Measurements from ENCODE around the gene PFDN2.

PFDN2 gene

GRCh38 chr1:161072751-161073449 is 44.9 kb downstream of the PFDN2 start:
- no peak for TF ChIP-seq TAF1 (IDR thresholded peaks at IDR 0.05; ENCODE audit: borderline replicate concordance, insufficient read depth, low read length)
- no peak for TF ChIP-seq FOXP2 (optimal IDR thresholded peaks at IDR 0.05; ENCODE audit: borderline replicate concordance, extremely low read depth, extremely low read length, insufficient read depth)
- no peak for TF ChIP-seq POLR2AphosphoS5 (IDR thresholded peaks at IDR 0.05; ENCODE audit: low read depth, low read length)
- no peak for TF ChIP-seq REST (IDR thresholded peaks at IDR 0.05; ENCODE audit: insufficient read depth in 1 of 2, low read depth in 2 of 2, low read length in 2 of 2)
- no peak for TF ChIP-seq SIN3A (IDR thresholded peaks at IDR 0.05; ENCODE audit: borderline replicate concordance, insufficient read depth, low read length)

GRCh38 chr1:161071886-161072371 is 45.9 kb downstream of the PFDN2 start:
- TF ChIP-seq FOXP2 (optimal IDR thresholded peaks at IDR 0.05; ENCODE audit: borderline replicate concordance, extremely low read depth, extremely low read length, insufficient read depth), result no peak

- TF ChIP-seq TAF1 (IDR thresholded peaks at IDR 0.05; ENCODE audit: borderline replicate concordance, insufficient read depth, low read length) (no peak), POLR2AphosphoS5 (IDR thresholded peaks at IDR 0.05; ENCODE audit: low read depth, low read length) (no peak), REST (IDR thresholded peaks at IDR 0.05; ENCODE audit: insufficient read depth in 1 of 2, low read depth in 2 of 2, low read length in 2 of 2) (no peak), SIN3A (IDR thresholded peaks at IDR 0.05; ENCODE audit: borderline replicate concordance, insufficient read depth, low read length) (no peak), FOXP2 (optimal IDR thresholded peaks at IDR 0.05; ENCODE audit: borderline replicate concordance, extremely low read depth, extremely low read length, insufficient read depth) (no peak)
These were observed 47.1 kb downstream of the PFDN2 start for GRCh38 chr1:161070761-161071160.

- no peak for TF ChIP-seq REST (IDR thresholded peaks at IDR 0.05; ENCODE audit: insufficient read depth in 1 of 2, low read depth in 2 of 2, low read length in 2 of 2)
- TF ChIP-seq FOXP2 (optimal IDR thresholded peaks at IDR 0.05; ENCODE audit: borderline replicate concordance, extremely low read depth, extremely low read length, insufficient read depth), result no peak
- TF ChIP-seq POLR2AphosphoS5 (IDR thresholded peaks at IDR 0.05; ENCODE audit: low read depth, low read length), result no peak
- TF ChIP-seq SIN3A (IDR thresholded peaks at IDR 0.05; ENCODE audit: borderline replicate concordance, insufficient read depth, low read length), result no peak
- no peak for TF ChIP-seq TAF1 (IDR thresholded peaks at IDR 0.05; ENCODE audit: borderline replicate concordance, insufficient read depth, low read length)
These were observed 48.0 kb downstream of the PFDN2 start, which contains the start of gene ARHGAP30 for GRCh38 chr1:161069731-161070270. Gene ARHGAP30 (minus strand): TSS chr1:161069891. CDS start chr1:161069624, 267 bp downstream.

GRCh38 chr1:161069241-161069640 is 48.6 kb downstream of the PFDN2 start:
- TF ChIP-seq POLR2AphosphoS5 (IDR thresholded peaks at IDR 0.05; ENCODE audit: low read depth, low read length) (no peak), REST (IDR thresholded peaks at IDR 0.05; ENCODE audit: insufficient read depth in 1 of 2, low read depth in 2 of 2, low read length in 2 of 2) (no peak), SIN3A (IDR thresholded peaks at IDR 0.05; ENCODE audit: borderline replicate concordance, insufficient read depth, low read length) (no peak), TAF1 (IDR thresholded peaks at IDR 0.05; ENCODE audit: borderline replicate concordance, insufficient read depth, low read length) (no peak), FOXP2 (optimal IDR thresholded peaks at IDR 0.05; ENCODE audit: borderline replicate concordance, extremely low read depth, extremely low read length, insufficient read depth) (no peak)
